ENCODE results near the gene AKAP3.
A peak's percentile ranks its signal among the peaks of the same experiment; 100 is the strongest.

Gene AKAP3

DNA sequence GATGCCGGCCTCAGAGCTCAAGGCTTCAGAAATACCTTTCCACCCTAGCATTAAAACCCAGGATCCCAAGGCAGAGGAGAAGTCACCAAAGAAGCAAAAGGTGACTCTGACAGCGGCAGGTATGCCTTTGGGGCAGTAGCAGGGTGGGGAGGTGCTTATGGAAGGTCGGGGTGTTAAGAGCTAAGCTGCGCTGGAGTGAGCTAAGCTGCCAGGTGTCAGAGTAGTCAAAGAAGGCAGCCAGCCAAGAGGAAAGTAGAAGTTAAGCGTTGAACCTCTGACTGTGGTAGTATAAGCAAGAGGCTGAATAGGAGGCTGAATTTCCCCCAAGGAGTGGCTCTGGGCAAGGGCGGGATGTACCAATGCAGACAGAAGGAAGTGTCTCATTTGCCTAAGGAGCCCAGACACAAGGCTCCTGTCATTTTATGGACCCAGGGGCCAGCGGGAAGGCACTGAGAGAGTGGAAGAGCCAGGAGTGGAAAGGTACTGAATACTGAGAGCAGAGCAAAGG lies 57.6 kb downstream of the AKAP3 start:
- no peak for DNase-seq

DNA sequence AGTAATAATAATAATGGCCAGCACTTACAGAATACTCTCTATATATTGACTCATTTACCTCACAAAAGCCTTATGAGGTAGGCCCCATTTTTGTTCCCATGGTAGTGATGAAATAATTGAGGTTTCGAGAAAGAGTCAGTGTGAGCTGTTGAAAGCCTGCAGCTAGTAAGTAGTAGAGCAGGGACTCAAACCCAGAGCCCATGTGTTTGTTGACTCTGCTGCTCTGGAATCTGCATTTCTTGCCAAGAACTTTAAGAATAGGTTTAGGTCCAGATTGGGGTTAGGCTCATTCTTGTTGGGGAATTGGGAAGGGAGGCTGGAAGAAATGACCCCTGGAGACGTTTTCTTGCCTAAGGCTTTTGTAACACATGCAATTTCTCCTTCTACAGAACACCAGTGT lies 58.9 kb downstream of the AKAP3 start:
- no peak for DNase-seq

DNA sequence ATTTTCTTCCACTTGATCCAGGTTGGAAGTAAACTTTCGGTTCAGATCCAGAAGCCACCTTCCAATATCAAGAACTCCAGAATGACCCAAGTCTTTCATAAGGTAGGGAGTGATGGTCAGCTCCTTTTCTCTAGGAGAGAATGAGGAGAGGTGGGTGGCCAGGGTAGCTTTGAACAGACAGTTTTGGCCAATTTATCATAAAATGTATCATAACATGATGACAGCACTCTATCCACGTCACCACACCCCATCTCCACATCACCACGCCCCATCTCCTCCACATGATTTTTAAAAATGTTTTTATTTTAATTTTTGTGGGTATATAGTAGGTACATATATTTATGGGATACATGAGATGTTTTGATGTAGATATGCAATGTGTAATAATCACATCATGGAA lies 59.9 kb downstream of the AKAP3 start:
- DNase-seq: no peak

GRCh38 chr12:4587108-4587507 lies 61.7 kb downstream of the AKAP3 start:
- DNase-seq: no peak

GRCh38 chr12:4586500-4586899 lies 62.4 kb downstream of the AKAP3 start:
- DNase-seq: no peak

- no peak for DNase-seq
These were observed 64.0 kb downstream of the AKAP3 start for GRCh38 chr12:4584896-4585295.

GRCh38 chr12:4584281-4584680 lies 64.6 kb downstream of the AKAP3 start:
- no peak for DNase-seq

- no peak for DNase-seq
These were observed 68.6 kb downstream of the AKAP3 start for GRCh38 chr12:4580281-4580688.

GRCh38 chr12:4579305-4580102 lies 69.3 kb downstream of the AKAP3 start:
- peak; percentile 38 for DNase-seq

DNA sequence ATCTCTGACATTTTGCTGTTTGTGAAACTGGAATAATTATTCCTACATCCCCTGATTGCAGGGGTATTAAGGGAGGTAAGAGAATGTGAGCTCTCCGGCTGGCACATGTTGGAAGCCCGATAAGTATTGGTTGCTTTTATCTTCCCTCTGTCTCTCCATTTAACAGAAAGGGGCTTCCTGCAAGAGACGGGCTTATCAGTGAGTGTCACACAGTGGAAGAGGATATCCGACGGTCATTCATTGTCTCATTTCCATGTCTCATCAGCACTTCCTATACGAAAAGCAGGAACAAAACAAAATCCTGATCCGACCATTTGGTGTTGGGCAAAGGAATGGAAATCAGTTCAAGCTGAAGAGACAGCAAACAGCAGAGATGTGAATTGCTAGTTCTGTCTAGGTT lies 76.2 kb downstream of the AKAP3 start:
- no peak for DNase-seq

- DNase-seq: no peak
These were observed 79.6 kb downstream of the AKAP3 start for GRCh38 chr12:4569261-4569660.

- DNase-seq: peak; percentile 69
These were observed 81.6 kb downstream of the AKAP3 start for GRCh38 chr12:4567073-4567881.

DNA sequence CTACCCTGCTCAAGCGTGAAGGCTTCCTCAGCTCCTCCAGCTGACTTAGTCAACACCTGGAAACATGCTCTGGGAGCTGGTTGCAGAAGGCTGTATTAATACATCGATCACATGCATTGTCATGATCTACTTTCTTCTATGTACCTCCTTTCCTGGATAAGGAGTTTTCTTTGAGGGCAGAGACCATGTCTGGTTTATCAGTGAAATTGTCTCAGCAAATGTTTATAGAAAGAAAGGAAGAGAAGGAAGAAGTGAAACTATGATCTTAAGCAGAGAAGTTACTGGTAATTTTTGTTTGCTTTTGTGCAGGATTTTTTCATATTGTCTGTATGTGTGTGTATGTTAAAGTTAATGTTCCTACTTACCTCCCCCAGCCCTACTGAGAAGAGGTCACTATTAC lies 82.4 kb downstream of the AKAP3 start:
- no peak for DNase-seq

Data from KG1 (cell line).